Right lobe of liver (tissue), 4 donors: Measurements from ENCODE around the gene ZFP90.

Experiments
- CTCF ChIP-seq, 4 donors: fragments of 200-600 bp in 3 of 4; fragments of 450-650 bp in 1 of 4; IDR thresholded peaks; one replicate each; pipeline versions ENCODE4 v1.5.1 to v1.8.0; 2016 to 2022; ENCODE audit warnings: antibody characterized with exemption in 4 of 4, mild to moderate bottlenecking in 2 of 4
- POLR2A ChIP-seq: fragments of 450-650 bp; IDR thresholded peaks from one replicate; pipeline ENCODE4 v1.6.1; 2017; ENCODE audit warnings: antibody characterized with exemption, mild to moderate bottlenecking
- donor health status: DM: no; HTN: no; CAD: no.
- donor health status: DM: no; HTN: no; CAD: no.
- donor health status: DM: no; HTN: yes; CAD: no.

DNA sequence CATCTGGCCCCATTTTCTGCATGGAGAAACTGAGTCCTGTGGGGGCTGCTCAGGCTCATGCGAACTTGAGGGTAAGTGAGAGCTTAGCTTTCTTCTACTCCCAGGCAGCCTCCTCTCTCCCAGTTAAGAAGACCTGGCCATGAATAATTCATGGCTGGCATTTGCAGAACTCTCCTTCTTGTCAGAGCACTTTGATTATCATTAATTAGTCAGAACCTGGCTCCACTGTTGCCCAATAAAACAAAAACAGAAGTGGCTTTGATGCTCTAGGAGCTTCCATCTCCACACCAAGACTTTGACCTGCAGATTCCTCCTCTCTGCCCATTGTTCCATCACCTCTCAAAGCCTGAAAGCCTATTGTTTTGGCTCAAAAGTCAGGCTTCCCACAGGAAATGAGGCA, 60.5 kb downstream of the ZFP90 start:
- no peak for TF ChIP-seq CTCF (IDR thresholded peaks at IDR 0.05)
- no peak for TF ChIP-seq POLR2A
